GM12878 (cell line): ENCODE data around the gene METTL21C. TPM values are rescaled to one million over a fixed set of nuclear protein-coding genes. Genes with fewer than 3 reads are reported as not detected.

ENCODE experiments used
- ATAC-seq: fragments of 200-7000 bp; cut with Tn5 transposase; 3 replicates; pipeline ENCODE4 v1.9.1; 2020; ENCODE audit warnings: mild to moderate bottlenecking, moderate library complexity
- BruUV-seq: library from RNA; stranded (reverse); fragments of 400-500 nt; replicated peaks from 2 replicates; lab custom pipeline; 2021; lab: Mats Ljungman, UMichigan
- CTCF ChIA-PET: fragments of 300-600 bp; sonication (Branson Sonifier 250); formaldehyde crosslinking; extraction: SDS; loops from one replicate; lab custom pipeline; 2021; ENCODE audit warnings: inconsistent platforms; lab: Yijun Ruan, JAX
- POLR2A ChIA-PET: fragments of 350-600 bp; formaldehyde crosslinking; extraction: SDS; loops from one replicate; lab custom pipeline; 2021; ENCODE audit warnings: inconsistent platforms; lab: Charles Lee
- RAD21 ChIA-PET: fragments of 300-600 bp; sonication (Branson Sonifier 250); formaldehyde crosslinking; loops from one replicate; lab custom pipeline; 2023; ENCODE audit warnings: antibody characterized with exemption; ENCODE audit not compliant: unreplicated experiment; lab: Charles Lee
- SMC1A ChIA-PET: fragments of 300-600 bp; sonication (Branson Sonifier 250); formaldehyde crosslinking; loops from one replicate; lab custom pipeline; 2023; ENCODE audit not compliant: unreplicated experiment, uncharacterized antibody; lab: Charles Lee
- DNase-seq: peaks from one replicate; pipeline ENCODE4 v3.0.0-alpha.2; 2011; ENCODE audit warnings: low read depth, low spot score
- FAIRE-seq: peaks from 3 replicates; lab custom pipeline; 2011; peaks lifted over from hg19 to GRCh38; lab: Jason Lieb, UNC
- H2AFZ ChIP-seq: 2 replicates; pipeline ENCODE4 v1.6.0; 2011; ENCODE audit warnings: low read depth, low read length, control low read depth; ENCODE audit not compliant: control insufficient read depth
- H3K27ac ChIP-seq: 2 replicates; pipeline ENCODE4 v1.5.1; 2011; ENCODE audit warnings: control low read depth; ENCODE audit not compliant: control insufficient read depth, insufficient read depth
- H3K27me3 ChIP-seq, 2 experiments: replicated peaks in 1 of 2; 2 replicates each; pipeline versions ENCODE4 v1.6.0 to v1.6.1; 2011; ENCODE audit warnings: low read length in 1 of 2; ENCODE audit not compliant: control insufficient read depth in 2 of 2, insufficient read depth in 2 of 2
- H3K36me3 ChIP-seq, 2 experiments: 2 replicates each; pipeline ENCODE4 v1.5.1; 2011; ENCODE audit warnings: low read length in 1 of 2; ENCODE audit not compliant: control insufficient read depth in 2 of 2, insufficient read depth in 2 of 2
- H3K4me1 ChIP-seq: 2 replicates; pipeline ENCODE4 v1.6.1; 2011; ENCODE audit warnings: mild to moderate bottlenecking, low read length, moderate library complexity, mixed read lengths; ENCODE audit not compliant: control insufficient read depth, insufficient read depth
- H3K4me2 ChIP-seq: 2 replicates; pipeline ENCODE4 v1.6.0; 2011; ENCODE audit warnings: control low read depth; ENCODE audit not compliant: control insufficient read depth, insufficient read depth
- H3K4me3 ChIP-seq: fragments of 200-600 bp; sonication (generic); 2 replicates; pipeline ENCODE4 v1.5.1; 2016
- H3K79me2 ChIP-seq: 2 replicates; pipeline ENCODE4 v1.6.0; 2011; ENCODE audit warnings: low read length; ENCODE audit not compliant: control insufficient read depth, insufficient read depth
- H3K9ac ChIP-seq: 2 replicates; pipeline ENCODE4 v1.8.0; 2011; ENCODE audit warnings: low read length, control low read depth, mixed read lengths; ENCODE audit not compliant: control insufficient read depth, insufficient read depth
- H3K9me3 ChIP-seq: replicated peaks from 3 replicates; pipeline ENCODE4 v1.5.1; 2011; ENCODE audit warnings: mild to moderate bottlenecking, low read length; ENCODE audit not compliant: control insufficient read depth, insufficient read depth
- H4K20me1 ChIP-seq: 2 replicates; pipeline ENCODE4 v1.6.0; 2011; ENCODE audit not compliant: control insufficient read depth, insufficient read depth
- ASH2L ChIP-seq: fragments of 300-600, 200-600 bp; sonication (generic); IDR thresholded peaks from 2 replicates; pipeline ENCODE4 v1.6.1; 2017; ENCODE audit warnings: low read depth, mild to moderate bottlenecking, borderline replicate concordance
- ATF7 ChIP-seq: fragments of 450-650 bp; IDR thresholded peaks from 2 replicates; pipeline ENCODE4 v1.6.1; 2016; ENCODE audit warnings: low read depth, mild to moderate bottlenecking
- BMI1 ChIP-seq: fragments of 450-650 bp; IDR thresholded peaks from 2 replicates; pipeline ENCODE4 v1.6.1; 2016; ENCODE audit warnings: mild to moderate bottlenecking, moderate library complexity, borderline replicate concordance
- ETV6 ChIP-seq, 2 experiments: fragments of 450-650 bp in 1 of 2; IDR thresholded peaks in 1 of 2; conservative IDR thresholded peaks in 1 of 2; 2 replicates each; pipeline ENCODE4 v1.6.1; 2014; ENCODE audit warnings: antibody characterized with exemption in 1 of 2, borderline replicate concordance in 1 of 2, low read depth in 1 of 2, mild to moderate bottlenecking in 1 of 2, moderate library complexity in 1 of 2
- FOXM1 ChIP-seq: IDR thresholded peaks from 2 replicates; pipeline ENCODE4 v1.6.1; 2012; ENCODE audit warnings: low read depth, mild to moderate bottlenecking, inconsistent platforms, low read length, moderate library complexity
- NFYA ChIP-seq: IDR thresholded peaks from 2 replicates; pipeline ENCODE4 v1.6.1; 2011; ENCODE audit warnings: low read depth, mild to moderate bottlenecking, low read length, improper control_type of control experiment, borderline replicate concordance
- POLR2AphosphoS2 ChIP-seq: IDR thresholded peaks from 2 replicates; pipeline ENCODE4 v1.6.1; 2011; ENCODE audit warnings: low read depth, mild to moderate bottlenecking, low read length, improper control_type of control experiment, moderate library complexity
- POLR2AphosphoS5 ChIP-seq: IDR thresholded peaks from 2 replicates; pipeline ENCODE4 v1.6.1; 2011; ENCODE audit warnings: mild to moderate bottlenecking, low read length, inconsistent platforms
- RAD51 ChIP-seq: fragments of 450-650 bp; IDR thresholded peaks from 2 replicates; pipeline ENCODE4 v1.6.1; 2016; ENCODE audit warnings: moderate library complexity, mild to moderate bottlenecking, inconsistent platforms
- SMARCA5 ChIP-seq: fragments of 450-650 bp; IDR thresholded peaks from 2 replicates; pipeline ENCODE4 v1.6.1; 2017; ENCODE audit warnings: mild to moderate bottlenecking
- SPI1 ChIP-seq: IDR thresholded peaks from 2 replicates; pipeline ENCODE4 v1.6.1; 2011; ENCODE audit warnings: low read depth, mild to moderate bottlenecking, low read length, moderate library complexity, borderline replicate concordance; ENCODE audit not compliant: insufficient read depth
- SREBF2 ChIP-seq: IDR thresholded peaks from 2 replicates; pipeline ENCODE4 v1.6.1; 2012; ENCODE audit warnings: mild to moderate bottlenecking, low read length
- SUPT20H ChIP-seq: IDR thresholded peaks from 2 replicates; pipeline ENCODE4 v1.6.1; 2011; ENCODE audit warnings: low read depth, mild to moderate bottlenecking, low read length, moderate library complexity, borderline replicate concordance; ENCODE audit not compliant: control insufficient read depth
- ZNF217 ChIP-seq: fragments of 450-650 bp; IDR thresholded peaks from 2 replicates; pipeline ENCODE4 v1.6.1; 2017; ENCODE audit warnings: antibody characterized with exemption, mild to moderate bottlenecking
- ZSCAN29 ChIP-seq: fragments of 450-650 bp; IDR thresholded peaks from 2 replicates; pipeline ENCODE4 v1.6.1; 2017; ENCODE audit warnings: mild to moderate bottlenecking, moderate library complexity
- ZZZ3 ChIP-seq: IDR thresholded peaks from 2 replicates; pipeline ENCODE4 v1.6.1; 2011; ENCODE audit warnings: low read depth; ENCODE audit not compliant: control insufficient read depth, insufficient read length
- WGBS: methylation state at CpG from one replicate; pipeline ENCODE4 v1.1.6; 2016; ENCODE audit warnings: low lambda C conversion rate; ENCODE audit not compliant: insufficient replicate concordance, insufficient coverage; ENCODE audit errors: missing lambda C conversion rate; 5-methylcytosine and 5-hydroxymethylcytosine counted together
- in situ Hi-C: fragments of 300-500 bp; cut with MboI; formaldehyde crosslinking; loops from 9 replicates; pipeline ENCODE4 v1.14.3; 2018; ENCODE audit warnings: mixed read lengths
- intact Hi-C: fragments of 100-400 bp; cut with micrococcal nuclease; formaldehyde crosslinking; loops from one replicate; pipeline ENCODE4 v1.14.2; 2022; ENCODE audit not compliant: unreplicated experiment
- polyA plus RNA-seq, 11 experiments: library from polyadenylated mRNA; depleted of rRNA in 4 of 11; unstranded in 6 of 11; stranded (reverse) in 5 of 11; fragments of >200 nt; fragmentation: Nextera tagmentation in 4 of 11; fragmentation: Illumina TruSeq in 1 of 11; extraction: Ambion mirVana in 4 of 11; extraction: Trizol in 1 of 11; gene quantifications; 1 replicate in 1 of 11; 2 replicates in 10 of 11; pipeline versions ENCODE4 v1.2.1 to v1.2.3, GENCODE V29; 2011 to 2016; ENCODE audit warnings: inconsistent platforms in 2 of 11, missing spikeins in 2 of 11, low read depth in 1 of 11
- total RNA-seq, 4 experiments: library from RNA; depleted of rRNA in 3 of 4; stranded (reverse); fragments of >200 nt in 3 of 4; fragmentation: Illumina TruSeq in 1 of 4; extraction: Trizol in 1 of 4; gene quantifications; 2 replicates each; pipeline versions ENCODE4 v1.2.1 to v1.2.3, GENCODE V29; 2013 to 2021
- TF ChIP-seq, protein P1 (sequence below), 3 experiments: IDR thresholded peaks in 2 of 3; conservative IDR thresholded peaks in 1 of 3; 2 replicates each; pipeline ENCODE4 v1.5.1; 2011; ENCODE audit warnings: low read depth in 3 of 3, low read length in 3 of 3, mild to moderate bottlenecking in 3 of 3, control low read depth in 2 of 3, moderate library complexity in 2 of 3, inconsistent platforms in 1 of 3, mixed read lengths in 1 of 3; ENCODE audit not compliant: control insufficient read depth in 2 of 3, insufficient read depth in 1 of 3; ENCODE audit errors: extremely low read depth in 1 of 3

METTL21C gene
- total and polyA plus RNA-seq, 10 of the 15 experiments (the other 5 are each of a cell fraction or from before 2014, with no cell fraction given) = 0.13 TPM; not detected in 9

DNA sequence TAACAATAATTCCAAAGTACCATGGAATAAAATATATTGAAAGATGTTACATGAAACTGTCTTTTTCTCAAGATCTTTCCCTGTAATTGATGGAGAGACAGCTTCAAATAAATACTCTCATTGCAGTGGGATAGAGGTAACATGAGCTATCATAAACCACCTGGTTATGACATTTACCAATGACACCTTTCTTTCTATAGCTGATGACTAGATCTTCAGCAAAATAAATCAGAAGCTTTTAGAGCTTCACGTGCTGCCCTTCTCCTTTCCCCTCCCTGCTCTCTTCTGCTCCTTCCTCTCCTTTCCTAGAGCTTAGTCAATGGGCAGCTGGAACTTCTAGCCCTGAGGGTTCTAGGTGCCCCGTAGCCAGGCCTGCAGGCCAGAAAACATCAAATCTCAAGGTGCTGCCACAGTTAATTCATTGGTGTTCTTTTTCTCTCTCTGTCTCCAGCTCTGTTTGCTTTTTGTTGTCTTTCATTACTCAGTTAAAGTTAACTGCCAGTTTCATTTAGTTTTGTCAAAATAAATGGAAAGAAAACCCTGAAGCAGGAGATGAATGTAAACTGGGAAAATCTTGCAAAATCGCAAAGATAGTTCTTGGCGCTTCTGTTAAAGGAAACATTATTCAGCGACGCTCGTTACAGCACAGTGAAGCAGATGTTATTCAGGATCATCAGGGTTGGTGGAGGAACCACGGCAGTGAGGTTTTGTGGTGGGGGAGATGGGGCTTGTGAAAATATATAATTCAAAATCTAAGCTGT is 8.3 kb upstream of the METTL21C start:
- Histone ChIP-seq H3K4me1 (no peaks in the 10 kb centered on the region), H3K9me3 (no peaks in the 10 kb centered on the region), H3K4me2 (no peak overlapping the region), H3K27me3 (no peaks in the 10 kb centered on the region), H3K9ac (no peak overlapping the region), H3K4me3 (no peak overlapping the region), H3K36me3 (no peaks in the 10 kb centered on the region), H2AFZ (no peak overlapping the region), H3K27ac (no peak overlapping the region), H3K79me2 (no peaks in the 10 kb centered on the region), H4K20me1 (no peaks in the 10 kb centered on the region)
- POLR2A ChIA-PET = no interaction called here
- RAD21 ChIA-PET = no interaction called here
- intact Hi-C loops = no loop called here
- WGBS = 65% methylated on average over 8 of the region's 8 CpGs
- ATAC-seq = no peak
- SMC1A ChIA-PET = interaction anchor here (1.3 kb wide), 1 partner anchor 24 kb away, joined by 3 read pairs; no protein-coding TSS in a partner anchor
- no TSS peak for BruUV-seq
- CTCF ChIA-PET = no interaction called here
- FAIRE-seq = no peak
- in situ Hi-C loops = no loop called here
- no peak for TF ChIP-seq FOXM1
- TF ChIP-seq RAD51 = no peak
- no peak for TF ChIP-seq ATF7
- TF ChIP-seq, protein P1, sequence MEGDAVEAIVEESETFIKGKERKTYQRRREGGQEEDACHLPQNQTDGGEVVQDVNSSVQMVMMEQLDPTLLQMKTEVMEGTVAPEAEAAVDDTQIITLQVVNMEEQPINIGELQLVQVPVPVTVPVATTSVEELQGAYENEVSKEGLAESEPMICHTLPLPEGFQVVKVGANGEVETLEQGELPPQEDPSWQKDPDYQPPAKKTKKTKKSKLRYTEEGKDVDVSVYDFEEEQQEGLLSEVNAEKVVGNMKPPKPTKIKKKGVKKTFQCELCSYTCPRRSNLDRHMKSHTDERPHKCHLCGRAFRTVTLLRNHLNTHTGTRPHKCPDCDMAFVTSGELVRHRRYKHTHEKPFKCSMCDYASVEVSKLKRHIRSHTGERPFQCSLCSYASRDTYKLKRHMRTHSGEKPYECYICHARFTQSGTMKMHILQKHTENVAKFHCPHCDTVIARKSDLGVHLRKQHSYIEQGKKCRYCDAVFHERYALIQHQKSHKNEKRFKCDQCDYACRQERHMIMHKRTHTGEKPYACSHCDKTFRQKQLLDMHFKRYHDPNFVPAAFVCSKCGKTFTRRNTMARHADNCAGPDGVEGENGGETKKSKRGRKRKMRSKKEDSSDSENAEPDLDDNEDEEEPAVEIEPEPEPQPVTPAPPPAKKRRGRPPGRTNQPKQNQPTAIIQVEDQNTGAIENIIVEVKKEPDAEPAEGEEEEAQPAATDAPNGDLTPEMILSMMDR (IDR thresholded peaks at IDR 0.05 in 2 of 3, conservative IDR thresholded peaks at IDR 0.05 in 1 of 3; ENCODE audit: control insufficient read depth in 2 of 3, extremely low read depth in 1 of 3, insufficient read depth in 1 of 3, low read depth in 3 of 3, low read length in 3 of 3) = no peak
- TF ChIP-seq ETV6 (conservative IDR thresholded peaks at IDR 0.05 in 1 of 2, IDR thresholded peaks at IDR 0.05 in 1 of 2; ENCODE audit: borderline replicate concordance in 1 of 2, low read depth in 1 of 2) = no peak
- no peak for TF ChIP-seq SPI1
- no peak for TF ChIP-seq SUPT20H
- no peak for TF ChIP-seq ZSCAN29
- no peak for TF ChIP-seq ZZZ3
- TF ChIP-seq BMI1 = no peak
- no peak for TF ChIP-seq POLR2AphosphoS2
- no peak for TF ChIP-seq ZNF217
- TF ChIP-seq POLR2AphosphoS5 = no peak
- TF ChIP-seq SREBF2 = no peak
- TF ChIP-seq ASH2L = no peak
- TF ChIP-seq NFYA = no peak
- TF ChIP-seq SMARCA5 = no peak
- no peak for DNase-seq
